HepG2 (cell line): ENCODE measurements around the gene THAP3. TPM values are rescaled to one million over a fixed set of nuclear protein-coding genes. Genes with fewer than 3 reads are reported as not detected.
A peak's percentile ranks its signal among the peaks of the same experiment; 100 is the strongest.

Source experiments
- AGO1 ChIP-seq: fragments of 200-400 bp; formaldehyde crosslinking; IDR thresholded peaks from 2 replicates; pipeline ENCODE4 v1.6.1; 2017; ENCODE audit warnings: mild to moderate bottlenecking, low read depth, low read length, moderate library complexity; ENCODE audit not compliant: poor library complexity, severe bottlenecking
- AGO2 ChIP-seq: fragments of 200-400 bp; formaldehyde crosslinking; optimal IDR thresholded peaks from 2 replicates; pipeline ENCODE3; 2017; ENCODE audit warnings: mild to moderate bottlenecking, low read depth, low read length, moderate library complexity
- BORCS8-MEF2B ChIP-seq: sonication (generic); formaldehyde crosslinking; IDR thresholded peaks from 2 replicates; pipeline ENCODE4 v1.8.0; 2022; ENCODE audit warnings: mild to moderate bottlenecking, missing genetic modification reagents
- ETV6 ChIP-seq: sonication (generic); formaldehyde crosslinking; conservative IDR thresholded peaks from 2 replicates; pipeline ENCODE4 v1.4.0; 2020; ENCODE audit warnings: missing genetic modification reagents
- FOXO1 ChIP-seq: sonication (generic); formaldehyde crosslinking; IDR thresholded peaks from 2 replicates; pipeline ENCODE4 v1.4.0; 2020; ENCODE audit warnings: missing genetic modification reagents
- GABPA ChIP-seq, 2 experiments: IDR thresholded peaks; 2 replicates each; pipeline ENCODE4 v1.6.1; 2011 to 2016; ENCODE audit warnings: low read depth in 2 of 2, low read length in 1 of 2, missing biosample characterization in 1 of 2, missing genetic modification characterization in 1 of 2
- HNRNPL ChIP-seq: fragments of 200-400 bp; formaldehyde crosslinking; IDR thresholded peaks from 2 replicates; pipeline ENCODE4 v1.6.1; 2017; ENCODE audit warnings: mild to moderate bottlenecking, low read depth, low read length
- HNRNPLL ChIP-seq: fragments of 200-400 bp; formaldehyde crosslinking; IDR thresholded peaks from 2 replicates; pipeline ENCODE4 v1.6.1; 2017; ENCODE audit warnings: mild to moderate bottlenecking, low read depth, low read length; ENCODE audit not compliant: poor library complexity, severe bottlenecking
- KMT2A ChIP-seq: sonication (generic); formaldehyde crosslinking; IDR thresholded peaks from 2 replicates; pipeline ENCODE4 v1.4.0; 2020; ENCODE audit warnings: missing genetic modification reagents
- MED13 ChIP-seq: sonication (generic); formaldehyde crosslinking; IDR thresholded peaks from 2 replicates; pipeline ENCODE4 v1.5.0; 2020; ENCODE audit warnings: missing genetic modification reagents
- RAD21 ChIP-seq: fragments of 450-650 bp; formaldehyde crosslinking; IDR thresholded peaks from 2 replicates; pipeline ENCODE4 v1.5.0; 2020; ENCODE audit warnings: mild to moderate bottlenecking
- RBM22 ChIP-seq: fragments of 200-400 bp; formaldehyde crosslinking; optimal IDR thresholded peaks from 2 replicates; pipeline ENCODE3; 2017; ENCODE audit warnings: mild to moderate bottlenecking, low read length, moderate library complexity
- SETDB1 ChIP-seq: sonication (generic); formaldehyde crosslinking; IDR thresholded peaks from 2 replicates; pipeline ENCODE4 v1.5.1; 2020; ENCODE audit warnings: missing genetic modification reagents, mild to moderate bottlenecking, borderline replicate concordance
- TRAFD1 ChIP-seq: sonication (generic); formaldehyde crosslinking; IDR thresholded peaks from 2 replicates; pipeline ENCODE4 v1.5.1; 2020; ENCODE audit warnings: missing genetic modification reagents, mild to moderate bottlenecking, borderline replicate concordance
- TRIM22 ChIP-seq: fragments of 450-650 bp; IDR thresholded peaks from 2 replicates; pipeline ENCODE4 v1.6.1; 2017
- ZBTB38 ChIP-seq: sonication (generic); formaldehyde crosslinking; IDR thresholded peaks from 2 replicates; pipeline ENCODE4 v1.5.1; 2020; ENCODE audit warnings: mild to moderate bottlenecking, missing genetic modification reagents
- ZC3H13 ChIP-seq: sonication (generic); formaldehyde crosslinking; IDR thresholded peaks from 2 replicates; pipeline ENCODE4 v1.8.1; 2023; ENCODE audit warnings: mild to moderate bottlenecking, missing genetic modification reagents, moderate library complexity
- ZFP91 ChIP-seq: sonication (generic); formaldehyde crosslinking; IDR thresholded peaks from 2 replicates; pipeline ENCODE4 v1.9.0; 2022; ENCODE audit warnings: missing genetic modification reagents, mild to moderate bottlenecking, borderline replicate concordance
- ZNF136 ChIP-seq: sonication (generic); formaldehyde crosslinking; IDR thresholded peaks from 2 replicates; pipeline ENCODE4 v1.8.1; 2022; ENCODE audit warnings: low read depth, mild to moderate bottlenecking, moderate library complexity, missing genetic modification reagents
- ZNF354B ChIP-seq: sonication (generic); formaldehyde crosslinking; IDR thresholded peaks from 2 replicates; pipeline ENCODE4 v1.8.0; 2022; ENCODE audit warnings: mild to moderate bottlenecking, missing genetic modification reagents
- ZNF574 ChIP-seq: sonication (generic); formaldehyde crosslinking; IDR thresholded peaks from 2 replicates; pipeline ENCODE4 v1.4.0; 2020; ENCODE audit warnings: missing genetic modification reagents
- ZNF598 ChIP-seq: sonication (generic); formaldehyde crosslinking; IDR thresholded peaks from 2 replicates; pipeline ENCODE4 v1.5.1; 2020; ENCODE audit warnings: mild to moderate bottlenecking, missing genetic modification reagents, borderline replicate concordance
- polyA plus RNA-seq, 8 experiments: library from polyadenylated mRNA; depleted of rRNA in 3 of 8; stranded (reverse) in 7 of 8; unstranded in 1 of 8; fragments of >200 nt; fragmentation: Illumina TruSeq in 4 of 8; extraction: Trizol in 4 of 8; gene quantifications; 2 replicates each; pipeline versions ENCODE4 v1.2.1 to v1.2.3, GENCODE V29; 2011 to 2016; ENCODE audit warnings: low read depth in 4 of 8, missing spikeins in 1 of 8, mixed read lengths in 1 of 8; ENCODE audit not compliant: insufficient read depth in 1 of 8
- total RNA-seq, 5 experiments: library from RNA; depleted of rRNA; stranded (reverse); fragments of >200 nt; fragmentation: Illumina TruSeq; extraction: Trizol; gene quantifications; 2 replicates each; pipeline ENCODE4 v1.2.3, GENCODE V29; 2016; ENCODE audit warnings: low read depth in 1 of 5

Gene THAP3
- total and polyA plus RNA-seq, 2 of the 13 experiments (the other 11 are each of a cell fraction or from before 2014, with no cell fraction given): 10.3 to 14.9 TPM

GRCh38 chr1:6634371-6635052 is 9.8 kb downstream of the THAP3 start (continued):
- TF ChIP-seq TRAFD1 (CRISPR knock-in tag) (no peak), ZNF574 (CRISPR knock-in tag) (peak; percentile 47; the same call in 1 of the 2 replicates), HNRNPL (peak; percentile 78), KMT2A (no peak), ETV6 (CRISPR knock-in tag) (no peak), RBM22 (peak; percentile 77), TRIM22 (no peak), AGO1 (peak; percentile 69), AGO2 (peak; percentile 98), ZC3H13 (peak; percentile 30; the same call in 1 of the 2 replicates), GABPA (IDR thresholded peaks at IDR 0.05; ENCODE audit: low read depth, low read length) (0 out of 2 replicates have a peak, but pooled peaks have one; percentile 8), GABPA (CRISPR knock-in tag; IDR thresholded peaks at IDR 0.05; ENCODE audit: low read depth) (no peak), ZNF598 (CRISPR knock-in tag) (0 out of 2 replicates have a peak, but pooled peaks have one; percentile 16), BORCS8-MEF2B (0 out of 2 replicates have a peak, but pooled peaks have one; percentile 45), SETDB1 (CRISPR knock-in tag) (no peak), ZNF354B (no peak), FOXO1 (CRISPR knock-in tag) (no peak), ZNF136 (CRISPR knock-in tag) (no peak), RAD21 (peak; percentile 82), MED13 (CRISPR knock-in tag) (no peak), ZBTB38 (peak; percentile 80; the same call in 1 of the 2 replicates), HNRNPLL (peak; percentile 23), ZFP91 (peak; percentile 56; the same call in 1 of the 2 replicates)
